HG03196 (cell line): ENCODE data around the gene INSYN1.
"Not testable (repeated sequence)": the region's sequence is repeated elsewhere in the genome, so short reads cannot be mapped to it uniquely, and the experiment has no call there.

Source experiments
- ATAC-seq: cut with Tn5 transposase; IDR thresholded peaks from one replicate; pipeline ENCODE4 v1.9.1; 2021; ENCODE audit not compliant: unreplicated experiment

Gene INSYN1

GRCh38 chr15:73716417-73716816 is 36.7 kb downstream of the INSYN1 start:
- no peak for ATAC-seq

GRCh38 chr15:73715417-73715816 is 37.7 kb downstream of the INSYN1 start:
- no peak for ATAC-seq

GRCh38 chr15:73714695-73715301 is 38.4 kb downstream of the INSYN1 start:
- no peak for ATAC-seq

GRCh38 chr15:73712107-73712506 is 41.0 kb downstream of the INSYN1 start:
- no peak for ATAC-seq

GRCh38 chr15:73711526-73711925 is 41.6 kb downstream of the INSYN1 start:
- no peak for ATAC-seq

GRCh38 chr15:73710321-73710720 is 42.8 kb downstream of the INSYN1 start:
- ATAC-seq, result no peak

GRCh38 chr15:73709686-73710085 is 43.5 kb downstream of the INSYN1 start:
- ATAC-seq, result no peak

- no peak for ATAC-seq
These were observed 43.9 kb downstream of the INSYN1 start for GRCh38 chr15:73709241-73709640.

- no peak for ATAC-seq
These were observed 44.5 kb downstream of the INSYN1 start for GRCh38 chr15:73708691-73709090.

GRCh38 chr15:73704869-73705645 is 48.1 kb downstream of the INSYN1 start:
- ATAC-seq, result no peak

GRCh38 chr15:73704142-73704868 is 48.8 kb downstream of the INSYN1 start:
- not testable (repeated sequence) for ATAC-seq

GRCh38 chr15:73703601-73704000 is 49.5 kb downstream of the INSYN1 start:
- ATAC-seq, result not testable (repeated sequence)

- not testable (repeated sequence) for ATAC-seq
These were observed 50.6 kb downstream of the INSYN1 start for GRCh38 chr15:73702311-73703239.

- ATAC-seq, result no peak
These were observed 52.9 kb downstream of the INSYN1 start for GRCh38 chr15:73700041-73700842.

GRCh38 chr15:73699249-73700040 is 53.7 kb downstream of the INSYN1 start:
- ATAC-seq, result no peak

- peak; percentile 83 for ATAC-seq
These were observed 56.1 kb downstream of the INSYN1 start for GRCh38 chr15:73697033-73697467.

GRCh38 chr15:73696641-73697001 is 56.5 kb downstream of the INSYN1 start:
- ATAC-seq, result no peak

GRCh38 chr15:73695773-73696640 is 57.1 kb downstream of the INSYN1 start:
- no peak for ATAC-seq
